Activated naive CD8-positive, alpha-beta T cell treated with anti-CD3 and anti-CD28 coated beads, Interleukin-2, amount 50 U/mL, for 24 hours (primary cell): ENCODE data around the gene GIMAP5.

ENCODE experiments used
- ATAC-seq: fragments of 150-1000 bp; cut with Tn5 transposase; one replicate; pipeline ENCODE4 v1.10.0; 2021
- DNase-seq: peaks from one replicate; pipeline ENCODE4 v3.0.0; 2021
- H3K27ac Mint-ChIP-seq: one replicate; pipeline ENCODE4 v1.8.0; 2021; ENCODE audit warnings: mild to moderate bottlenecking, mixed read lengths
- H3K27me3 Mint-ChIP-seq: one replicate; pipeline ENCODE4 v1.8.0; 2021; ENCODE audit warnings: mixed read lengths
- H3K36me3 Mint-ChIP-seq: one replicate; pipeline ENCODE4 v1.8.0; 2021; ENCODE audit warnings: low read depth, mixed read lengths
- H3K4me1 Mint-ChIP-seq: one replicate; pipeline ENCODE4 v1.8.0; 2021; ENCODE audit warnings: mixed read lengths
- H3K4me3 Mint-ChIP-seq: one replicate; pipeline ENCODE4 v1.8.0; 2021; ENCODE audit warnings: mild to moderate bottlenecking, moderate library complexity, mixed read lengths
- H3K9me3 Mint-ChIP-seq: one replicate; pipeline ENCODE4 v1.8.0; 2021; ENCODE audit warnings: mixed read lengths

The GIMAP5 gene

DNA sequence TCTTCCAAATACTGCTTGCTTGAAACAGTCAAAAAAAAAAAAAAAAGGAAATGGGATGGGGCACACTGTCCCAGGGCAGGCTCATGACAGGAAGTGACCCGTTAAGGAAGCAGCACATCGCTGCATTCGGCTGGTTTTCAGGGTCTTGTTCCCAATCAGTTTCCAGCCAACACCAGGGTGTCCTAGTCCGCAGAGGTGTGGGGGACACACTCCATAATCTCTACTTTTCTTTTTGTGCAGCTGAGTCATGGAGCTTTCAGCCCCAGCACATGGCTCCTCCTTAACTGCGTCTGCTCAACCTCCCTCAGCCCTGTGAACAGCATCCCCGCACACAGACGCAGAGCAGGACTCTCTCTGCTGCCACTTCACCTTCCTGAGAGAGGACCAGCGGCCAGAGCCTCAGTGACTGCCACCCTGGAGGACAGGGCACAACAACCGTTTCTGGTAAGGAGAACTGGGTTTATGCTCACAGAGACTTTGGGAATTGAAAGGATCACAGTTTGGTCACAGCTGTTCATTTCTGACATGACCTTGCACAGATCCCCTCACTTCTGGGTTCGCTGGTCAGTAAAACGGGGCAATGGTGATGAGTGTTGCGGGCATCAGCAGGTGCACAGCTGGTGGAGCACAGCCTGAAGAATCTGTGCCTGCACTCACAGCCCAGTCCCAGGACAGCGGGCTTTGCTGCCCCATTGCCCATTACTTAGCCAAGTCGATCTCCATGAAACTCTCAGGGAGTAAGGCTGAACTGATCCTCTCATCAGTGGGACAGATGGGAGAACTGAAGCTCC is at the start of gene GIMAP5:
GIMAP5 (plus strand) TSS at position 154 of the 791 bp plus-strand sequence. CDS start 3,467 bp downstream, outside the sequence.
- H3K27ac Mint-ChIP-seq = peak within 1 kb of the TSS; percentile 94
- DNase-seq (no peak), ATAC-seq (peak; percentile 58)
- peaks cover 83% of the 10 kb centered on the region for H3K4me1 Mint-ChIP-seq
- no peaks in the 10 kb centered on the region for H3K27me3 Mint-ChIP-seq
- H3K4me3 Mint-ChIP-seq = peak within 1 kb of the TSS; percentile 91
- peaks cover 3% of the 10 kb centered on the region for H3K9me3 Mint-ChIP-seq
- peaks cover 42% of the 10 kb centered on the region for H3K36me3 Mint-ChIP-seq

DNA sequence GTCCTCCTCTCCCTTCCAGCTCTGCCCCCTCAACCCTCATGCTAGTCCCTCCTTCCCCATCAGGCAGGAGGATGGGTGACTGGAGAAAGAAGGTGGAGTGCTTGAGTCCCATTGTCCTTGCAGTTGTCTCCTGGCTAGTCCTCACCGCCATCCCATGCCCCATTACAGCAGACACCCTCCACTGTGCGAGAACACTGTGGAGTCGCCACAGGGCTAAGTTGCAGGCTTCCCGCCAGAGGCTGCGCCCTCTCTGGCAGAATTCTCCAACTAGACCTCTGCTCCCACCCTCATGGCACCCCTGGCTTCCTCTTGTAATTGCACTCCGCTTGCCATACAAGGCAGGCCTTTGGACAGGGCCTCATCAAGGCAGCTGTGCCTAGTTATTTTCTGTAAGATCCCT is 48.6 kb upstream of the GIMAP5 start:
- ATAC-seq = no peak
- peak overlapping the region; percentile 94 for H3K4me3 Mint-ChIP-seq

DNA sequence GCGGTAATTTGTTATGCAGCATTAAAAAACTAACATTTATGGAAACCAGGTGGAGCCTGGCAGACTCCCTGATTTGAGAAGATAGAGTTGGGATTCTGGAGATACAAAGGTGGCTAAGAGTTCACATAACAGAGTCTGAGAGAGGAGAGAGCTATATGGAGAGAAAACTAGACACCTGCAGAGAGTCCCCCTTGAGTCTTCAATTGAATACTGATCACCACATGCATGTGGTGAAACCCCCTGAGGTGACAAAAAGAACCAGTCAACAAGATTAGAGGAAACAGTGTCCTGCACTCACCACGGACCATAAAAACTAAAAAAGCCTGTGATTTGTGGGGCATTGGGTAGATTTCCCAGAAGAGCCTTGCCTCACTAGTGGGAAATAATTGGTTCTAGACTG is 41.6 kb upstream of the GIMAP5 start:
- H3K9me3 Mint-ChIP-seq = peaks cover 80% of the 10 kb centered on the region
- H3K27me3 Mint-ChIP-seq = no peaks in the 10 kb centered on the region
- H3K4me3 Mint-ChIP-seq = no peak overlapping the region
- no peak for DNase-seq
- no peak for ATAC-seq
- H3K27ac Mint-ChIP-seq = no peak overlapping the region
- peaks cover 4% of the 10 kb centered on the region for H3K4me1 Mint-ChIP-seq
- H3K36me3 Mint-ChIP-seq = peaks cover 54% of the 10 kb centered on the region

More for the DNA sequence above, 48.6 kb upstream of the GIMAP5 start:
- Mint-ChIP-seq H3K9me3 (peaks cover 37% of the 10 kb centered on the region), H3K36me3 (peaks cover 67% of the 10 kb centered on the region), H3K27me3 (no peaks in the 10 kb centered on the region), H3K4me1 (peaks cover 54% of the 10 kb centered on the region), H3K27ac (peak overlapping the region; percentile 98)
- no peak for DNase-seq

DNA sequence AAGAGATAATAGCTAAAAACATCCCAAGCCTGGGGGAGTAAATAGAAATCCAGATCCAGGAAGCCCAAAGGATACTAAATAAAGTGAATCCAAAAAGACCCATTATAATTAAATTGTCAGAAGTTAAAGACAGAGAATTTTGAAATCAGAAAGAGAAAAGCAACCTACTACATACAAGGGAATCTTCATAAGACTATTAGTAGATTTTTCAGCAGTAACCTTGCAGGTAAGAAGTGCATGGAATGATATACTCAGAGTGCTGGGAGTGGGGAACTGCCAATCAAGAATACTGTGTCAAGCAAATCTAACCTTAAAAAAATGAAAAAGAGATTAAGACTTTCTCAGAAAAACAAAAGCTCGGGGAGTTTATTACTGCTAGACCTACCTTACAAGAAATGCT is 34.0 kb upstream of the GIMAP5 start:
- peaks cover 72% of the 10 kb centered on the region for H3K9me3 Mint-ChIP-seq
- no peaks in the 10 kb centered on the region for H3K27me3 Mint-ChIP-seq
- peaks cover 46% of the 10 kb centered on the region for H3K36me3 Mint-ChIP-seq
- ATAC-seq (no peak), DNase-seq (no peak)
- H3K27ac Mint-ChIP-seq = no peak overlapping the region
- H3K4me1 Mint-ChIP-seq = peaks cover 7% of the 10 kb centered on the region
- H3K4me3 Mint-ChIP-seq = no peak overlapping the region

DNA sequence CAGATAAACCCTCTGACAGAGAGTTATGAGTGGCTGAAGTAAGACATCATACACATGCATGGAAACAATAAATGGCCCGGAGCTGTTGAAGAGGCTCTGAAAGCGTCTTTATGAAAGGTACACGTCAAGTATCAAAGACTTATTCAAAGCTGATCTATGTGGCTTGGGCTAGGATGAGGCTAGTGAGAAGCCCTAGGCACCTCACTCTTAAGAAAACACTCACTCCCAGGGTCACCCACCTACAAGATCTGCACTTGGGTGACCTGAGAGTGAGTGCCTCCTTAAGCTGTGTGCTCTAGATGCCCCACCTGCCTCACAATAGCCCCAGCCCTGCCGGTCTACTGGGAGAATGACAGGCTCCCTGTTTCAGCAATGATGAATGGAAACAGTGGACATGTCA is 21.9 kb upstream of the GIMAP5 start:
- H3K9me3 Mint-ChIP-seq = peaks cover 14% of the 10 kb centered on the region
- peak overlapping the region; percentile 95 for H3K4me3 Mint-ChIP-seq
- H3K27ac Mint-ChIP-seq = peak overlapping the region; percentile 90
- DNase-seq = peak; percentile 25
- peaks cover 32% of the 10 kb centered on the region for H3K36me3 Mint-ChIP-seq
- peak; percentile 51 for ATAC-seq
- H3K4me1 Mint-ChIP-seq = peaks cover 56% of the 10 kb centered on the region
- H3K27me3 Mint-ChIP-seq = no peaks in the 10 kb centered on the region

DNA sequence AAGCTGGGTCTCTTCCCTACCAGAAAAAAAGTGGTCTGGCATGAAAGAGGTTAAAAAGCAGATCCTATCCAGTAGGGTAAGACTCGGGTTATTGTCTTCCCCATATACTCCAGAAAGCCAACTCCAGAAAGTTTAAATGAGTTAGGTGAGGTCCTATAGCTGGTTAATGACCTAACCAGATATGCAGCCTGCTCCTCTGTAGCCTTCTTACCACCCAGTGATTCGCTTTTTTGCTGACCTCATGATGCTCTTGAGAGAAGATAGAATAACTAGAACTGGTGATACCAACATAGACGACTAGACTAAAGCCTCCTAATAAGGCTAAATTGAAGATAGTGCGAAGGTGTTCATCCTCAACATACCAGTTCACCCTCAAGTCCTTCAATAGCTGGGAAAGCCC is 21.5 kb upstream of the GIMAP5 start:
- Mint-ChIP-seq H3K9me3 (peaks cover 14% of the 10 kb centered on the region), H3K36me3 (peaks cover 34% of the 10 kb centered on the region), H3K27me3 (no peaks in the 10 kb centered on the region), H3K4me3 (peak overlapping the region; percentile 95), H3K4me1 (peaks cover 57% of the 10 kb centered on the region), H3K27ac (peak overlapping the region; percentile 90)
- DNase-seq (no peak), ATAC-seq (no peak)

DNA sequence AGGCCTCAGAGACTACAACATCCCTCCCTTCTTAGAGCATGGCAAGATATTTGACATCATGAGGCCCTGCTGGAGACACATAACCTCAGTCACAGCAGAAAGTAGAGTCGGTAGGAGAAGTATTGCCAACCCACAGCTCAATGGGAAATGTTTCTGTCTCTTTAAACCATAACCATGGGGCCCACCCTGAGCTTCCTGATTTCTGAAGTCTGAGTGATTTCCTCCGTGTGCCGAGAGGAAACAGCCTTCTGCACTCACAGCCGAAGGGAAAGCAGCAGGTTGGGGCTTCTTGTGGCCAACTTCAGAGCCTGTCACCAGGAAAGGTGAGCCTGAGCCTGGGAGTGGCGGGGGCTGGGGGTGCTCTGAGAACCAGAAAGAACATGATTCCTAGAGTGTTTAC is 20.9 kb upstream of the GIMAP5 start, which contains the start of gene GIMAP1:
GIMAP1 (plus strand) TSS at position 246 of the 400 bp plus-strand sequence. CDS start 2,435 bp downstream, outside the sequence.
- ATAC-seq (peak; percentile 83), DNase-seq (peak; percentile 58)
- Mint-ChIP-seq H3K9me3 (peaks cover 14% of the 10 kb centered on the region), H3K27me3 (no peaks in the 10 kb centered on the region), H3K36me3 (peaks cover 40% of the 10 kb centered on the region), H3K4me1 (peaks cover 64% of the 10 kb centered on the region), H3K27ac (peak within 1 kb of the TSS; percentile 90), H3K4me3 (peak within 1 kb of the TSS; percentile 95)

DNA sequence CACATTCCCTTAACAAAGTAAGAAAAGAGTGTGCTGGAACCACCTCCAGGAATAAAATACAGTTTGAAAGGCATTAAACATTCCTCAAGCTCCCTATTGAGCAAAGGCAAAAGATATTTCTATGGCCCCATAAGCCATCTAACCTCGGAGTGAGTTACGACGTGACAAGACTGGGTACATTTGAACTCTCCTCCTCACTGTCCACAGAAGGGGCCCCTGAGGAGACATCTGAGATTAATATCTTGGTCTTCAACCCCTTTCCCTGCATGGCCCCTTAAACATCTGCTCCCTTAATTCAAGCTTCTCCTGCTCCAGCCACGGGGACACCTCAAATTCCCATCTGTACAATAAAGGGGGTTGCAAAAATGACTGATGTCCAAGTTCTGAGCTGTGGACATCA is 20.3 kb upstream of the GIMAP5 start:
- ATAC-seq (no peak), DNase-seq (no peak)
- no peaks in the 10 kb centered on the region for H3K27me3 Mint-ChIP-seq
- peaks cover 45% of the 10 kb centered on the region for H3K36me3 Mint-ChIP-seq
- H3K4me1 Mint-ChIP-seq = peaks cover 68% of the 10 kb centered on the region
- peak overlapping the region; percentile 95 for H3K4me3 Mint-ChIP-seq
- H3K9me3 Mint-ChIP-seq = peaks cover 14% of the 10 kb centered on the region
- peak overlapping the region; percentile 90 for H3K27ac Mint-ChIP-seq

DNA sequence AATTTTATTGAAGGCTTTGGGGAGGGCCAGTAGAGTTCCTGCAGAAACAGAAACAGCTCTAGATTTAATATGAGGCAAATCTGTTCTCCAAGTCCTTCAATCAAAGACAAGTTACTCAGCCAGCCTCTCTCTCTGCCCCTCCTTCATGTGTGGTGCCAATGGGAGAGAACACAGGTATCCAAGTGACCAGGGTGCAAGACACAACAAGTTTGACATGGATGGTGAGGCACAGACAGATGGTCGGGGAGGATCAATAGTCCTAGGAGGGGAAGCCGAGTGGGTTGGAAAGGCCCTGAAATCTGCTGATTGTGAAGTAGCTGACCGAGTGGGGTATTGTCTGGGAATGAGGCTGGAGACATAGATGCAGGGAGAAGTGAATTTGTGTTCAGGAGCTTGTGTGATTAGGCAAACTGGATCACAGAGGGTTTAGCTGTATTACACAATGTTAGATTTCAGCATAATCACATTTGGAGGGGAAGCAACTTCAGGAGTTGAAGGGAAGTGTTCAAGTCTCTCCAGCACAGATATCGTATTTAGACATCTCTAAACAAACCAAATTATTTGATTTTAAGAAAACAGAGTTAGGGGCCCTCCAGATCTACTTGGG is 19.3 kb upstream of the GIMAP5 start:
- peak overlapping the region; percentile 90 for H3K27ac Mint-ChIP-seq
- no peaks in the 10 kb centered on the region for H3K27me3 Mint-ChIP-seq
- peaks cover 50% of the 10 kb centered on the region for H3K36me3 Mint-ChIP-seq
- DNase-seq = no peak
- H3K9me3 Mint-ChIP-seq = peaks cover 7% of the 10 kb centered on the region
- peak overlapping the region; percentile 95 for H3K4me3 Mint-ChIP-seq
- peaks cover 78% of the 10 kb centered on the region for H3K4me1 Mint-ChIP-seq
- ATAC-seq = no peak

DNA sequence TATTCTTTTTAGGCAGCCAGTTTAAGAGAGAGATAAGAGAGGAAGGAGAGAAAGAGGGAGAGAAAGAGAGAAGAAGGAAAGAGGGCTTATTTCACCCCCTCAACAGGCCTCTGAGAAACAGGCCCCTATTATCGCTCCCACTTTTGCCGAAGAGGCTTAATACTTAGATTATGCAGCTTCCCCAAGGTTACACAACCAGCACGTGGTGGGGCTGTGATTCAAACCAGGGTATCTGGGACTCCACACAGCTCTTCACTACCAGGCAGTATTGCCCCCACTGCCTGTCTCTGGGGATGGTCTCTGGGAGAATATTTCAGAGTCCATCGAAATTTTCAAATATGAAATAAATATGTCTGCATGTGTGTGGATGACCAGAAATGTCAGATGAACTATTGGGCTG is 17.8 kb upstream of the GIMAP5 start:
- Mint-ChIP-seq H3K4me1 (peaks cover 85% of the 10 kb centered on the region), H3K27ac (peak overlapping the region; percentile 90), H3K9me3 (no peaks in the 10 kb centered on the region), H3K4me3 (peak overlapping the region; percentile 95), H3K36me3 (peaks cover 53% of the 10 kb centered on the region), H3K27me3 (no peaks in the 10 kb centered on the region)
- ATAC-seq = no peak
- no peak for DNase-seq

DNA sequence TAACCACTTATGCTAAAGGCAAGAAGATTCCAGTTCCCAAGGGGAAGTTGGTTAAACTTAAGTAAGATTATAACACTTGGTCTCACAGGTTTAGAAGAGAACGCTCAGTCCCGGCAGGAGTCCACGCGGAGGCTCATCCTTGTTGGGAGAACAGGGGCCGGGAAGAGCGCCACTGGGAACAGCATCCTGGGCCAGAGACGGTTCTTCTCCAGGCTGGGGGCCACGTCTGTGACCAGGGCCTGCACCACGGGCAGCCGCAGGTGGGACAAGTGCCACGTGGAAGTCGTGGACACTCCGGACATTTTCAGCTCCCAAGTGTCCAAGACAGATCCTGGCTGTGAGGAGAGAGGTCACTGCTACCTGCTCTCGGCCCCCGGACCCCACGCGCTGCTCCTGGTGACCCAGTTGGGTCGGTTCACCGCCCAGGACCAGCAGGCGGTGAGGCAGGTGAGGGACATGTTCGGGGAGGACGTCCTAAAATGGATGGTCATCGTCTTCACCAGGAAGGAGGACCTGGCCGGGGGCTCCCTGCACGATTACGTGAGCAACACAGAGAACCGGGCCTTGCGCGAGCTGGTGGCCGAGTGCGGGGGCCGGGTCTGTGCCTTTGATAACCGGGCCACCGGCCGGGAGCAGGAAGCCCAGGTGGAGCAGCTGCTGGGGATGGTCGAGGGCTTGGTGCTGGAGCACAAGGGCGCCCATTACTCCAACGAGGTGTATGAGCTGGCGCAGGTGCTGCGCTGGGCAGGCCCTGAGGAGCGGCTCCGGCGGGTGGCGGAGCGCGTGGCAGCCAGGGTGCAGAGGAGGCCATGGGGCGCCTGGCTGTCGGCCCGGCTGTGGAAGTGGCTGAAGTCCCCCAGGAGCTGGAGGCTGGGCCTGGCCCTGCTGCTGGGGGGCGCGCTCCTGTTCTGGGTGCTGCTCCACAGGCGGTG is 17.0 kb upstream of the GIMAP5 start:
- H3K27ac Mint-ChIP-seq = peak overlapping the region; percentile 90
- no peak for DNase-seq
- H3K36me3 Mint-ChIP-seq = peaks cover 59% of the 10 kb centered on the region
- no peak for ATAC-seq
- H3K9me3 Mint-ChIP-seq = no peaks in the 10 kb centered on the region
- peaks cover 78% of the 10 kb centered on the region for H3K4me1 Mint-ChIP-seq
- H3K4me3 Mint-ChIP-seq = peak overlapping the region; percentile 31
- no peaks in the 10 kb centered on the region for H3K27me3 Mint-ChIP-seq

DNA sequence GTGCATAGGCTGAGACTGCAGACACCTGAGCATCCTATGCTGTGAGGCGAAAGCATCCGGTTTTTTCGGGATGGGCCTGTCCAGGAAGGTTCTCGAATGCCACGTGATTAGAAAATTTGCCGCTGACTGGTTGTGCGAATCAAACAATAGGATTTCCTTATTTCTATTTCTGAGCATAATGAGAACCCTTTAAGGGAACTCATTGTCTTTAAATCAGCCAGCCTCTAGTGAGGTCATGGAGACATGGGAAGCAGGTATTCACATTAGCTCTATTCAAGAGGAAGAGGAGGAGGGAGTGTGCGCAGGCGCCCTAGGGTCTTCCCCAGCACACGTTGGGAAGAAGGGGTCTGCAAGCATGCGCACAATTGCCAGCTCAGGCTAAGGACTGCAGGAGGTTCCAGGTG is 15.2 kb upstream of the GIMAP5 start:
- Mint-ChIP-seq H3K27ac (peak overlapping the region; percentile 53), H3K4me1 (peaks cover 72% of the 10 kb centered on the region), H3K4me3 (peak overlapping the region; percentile 20), H3K36me3 (peaks cover 76% of the 10 kb centered on the region), H3K9me3 (peaks cover 13% of the 10 kb centered on the region), H3K27me3 (no peaks in the 10 kb centered on the region)
- no peak for DNase-seq
- ATAC-seq = no peak

DNA sequence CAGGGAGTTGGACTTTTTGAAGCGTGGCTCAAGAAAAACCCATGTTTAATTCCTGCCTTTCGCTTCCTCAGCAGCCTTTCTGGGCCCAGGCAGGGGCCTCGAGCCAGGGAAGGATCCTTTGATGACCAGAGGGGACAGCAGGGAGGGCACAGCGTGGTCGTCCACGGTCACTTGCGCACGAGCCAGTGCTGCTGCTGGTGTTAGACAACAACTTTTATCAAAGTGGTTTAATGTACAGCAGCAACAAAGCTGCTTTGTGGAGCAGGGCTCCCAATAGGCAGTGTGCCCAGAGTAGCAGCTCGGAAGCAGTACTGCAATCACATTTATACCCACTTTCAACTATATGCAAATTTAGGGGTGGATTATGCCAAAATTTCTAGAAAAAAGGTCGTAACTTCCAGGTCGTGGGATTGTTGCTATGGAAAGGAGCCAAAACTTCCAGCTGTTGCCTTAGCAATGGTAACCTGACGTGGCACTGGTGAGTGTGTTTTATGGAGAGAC is 14.7 kb upstream of the GIMAP5 start:
- no peaks in the 10 kb centered on the region for H3K27me3 Mint-ChIP-seq
- ATAC-seq (no peak), DNase-seq (no peak)
- peak overlapping the region; percentile 22 for H3K4me3 Mint-ChIP-seq
- peaks cover 79% of the 10 kb centered on the region for H3K36me3 Mint-ChIP-seq
- peak overlapping the region; percentile 50 for H3K27ac Mint-ChIP-seq
- peaks cover 18% of the 10 kb centered on the region for H3K9me3 Mint-ChIP-seq
- peaks cover 69% of the 10 kb centered on the region for H3K4me1 Mint-ChIP-seq

DNA sequence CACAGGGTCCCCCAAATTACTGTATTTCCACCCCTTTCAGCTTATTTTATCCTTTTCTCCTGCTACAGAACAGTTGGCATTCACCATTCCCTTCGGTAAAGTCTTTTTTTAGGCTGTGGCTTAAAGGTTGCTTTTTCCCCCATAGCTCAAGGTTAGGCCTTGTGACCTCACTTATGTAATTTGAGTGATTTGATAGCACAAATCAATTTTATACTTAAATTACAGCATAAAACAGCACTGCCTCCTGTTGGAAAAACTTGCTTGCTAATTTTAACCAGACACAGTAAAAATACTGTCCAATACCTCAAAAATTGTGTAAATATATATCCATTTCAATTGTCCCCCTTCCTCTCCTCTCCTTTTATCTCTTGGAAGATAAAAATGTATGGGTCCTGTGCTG is 13.8 kb upstream of the GIMAP5 start:
- DNase-seq (no peak), ATAC-seq (no peak)
- Mint-ChIP-seq H3K36me3 (peaks cover 89% of the 10 kb centered on the region), H3K27ac (no peak overlapping the region), H3K4me3 (no peak overlapping the region), H3K4me1 (peaks cover 64% of the 10 kb centered on the region), H3K27me3 (no peaks in the 10 kb centered on the region), H3K9me3 (peaks cover 28% of the 10 kb centered on the region)
